ENCODE measurements around the gene SEM1. TPM values are rescaled to one million over a fixed set of nuclear protein-coding genes. Genes with fewer than 3 reads are reported as not detected.

SEM1 gene
- total RNA-seq, 1 experiment from 2014 or later, result 263 TPM

- ATAC-seq, result no peak
- Histone ChIP-seq H3K36me3 (ENCODE audit: low read depth, low read length) (no peaks in the 10 kb centered on the region), H3K9ac (ENCODE audit: low read length) (no peak overlapping the region), H2AFZ (ENCODE audit: low read length) (no peak overlapping the region), H3K4me3 (ENCODE audit: low read length) (no peak overlapping the region), H3K9me2 (replicated peaks; ENCODE audit: low read length) (no peaks in the 10 kb centered on the region), H3K4me1 (ENCODE audit: insufficient read depth, low read length) (peaks cover 3% of the 10 kb centered on the region; the same call in 1 of the 2 replicates), H3K79me2 (ENCODE audit: low read length) (no peaks in the 10 kb centered on the region), H4K20me1 (ENCODE audit: low read length) (no peaks in the 10 kb centered on the region), H3K27ac (ENCODE audit: low read length) (no peak overlapping the region), H3F3A (ENCODE audit: low read length, unreplicated experiment) (no peaks in the 10 kb centered on the region), H3K9me3 (ENCODE audit: low read length) (no peaks in the 10 kb centered on the region), H3K27me3 (ENCODE audit: low read length) (no peaks in the 10 kb centered on the region), H3K4me2 (ENCODE audit: low read length) (no peak overlapping the region)
- DNase-seq, result no peak
- ChIA-PET CTCF (no interaction called here), POLR2A (ENCODE audit: unreplicated experiment) (no interaction called here)
- intact Hi-C loops (cut with micrococcal nuclease), result no loop called here
- BruUV-seq (replicated peaks), result no TSS peak
- TF ChIP-seq CTCF (conservative IDR thresholded peaks at IDR 0.05; ENCODE audit: low read depth, low read length) (no peak), EZH2phosphoT487 (IDR thresholded peaks at IDR 0.05; ENCODE audit: borderline replicate concordance, low read length) (no peak), EZH2 (IDR thresholded peaks at IDR 0.05; ENCODE audit: low read length, unreplicated experiment) (no peak)
These were observed 37.8 kb downstream of the SEM1 start for GRCh38 chr7:96671854-96672253.

DNA sequence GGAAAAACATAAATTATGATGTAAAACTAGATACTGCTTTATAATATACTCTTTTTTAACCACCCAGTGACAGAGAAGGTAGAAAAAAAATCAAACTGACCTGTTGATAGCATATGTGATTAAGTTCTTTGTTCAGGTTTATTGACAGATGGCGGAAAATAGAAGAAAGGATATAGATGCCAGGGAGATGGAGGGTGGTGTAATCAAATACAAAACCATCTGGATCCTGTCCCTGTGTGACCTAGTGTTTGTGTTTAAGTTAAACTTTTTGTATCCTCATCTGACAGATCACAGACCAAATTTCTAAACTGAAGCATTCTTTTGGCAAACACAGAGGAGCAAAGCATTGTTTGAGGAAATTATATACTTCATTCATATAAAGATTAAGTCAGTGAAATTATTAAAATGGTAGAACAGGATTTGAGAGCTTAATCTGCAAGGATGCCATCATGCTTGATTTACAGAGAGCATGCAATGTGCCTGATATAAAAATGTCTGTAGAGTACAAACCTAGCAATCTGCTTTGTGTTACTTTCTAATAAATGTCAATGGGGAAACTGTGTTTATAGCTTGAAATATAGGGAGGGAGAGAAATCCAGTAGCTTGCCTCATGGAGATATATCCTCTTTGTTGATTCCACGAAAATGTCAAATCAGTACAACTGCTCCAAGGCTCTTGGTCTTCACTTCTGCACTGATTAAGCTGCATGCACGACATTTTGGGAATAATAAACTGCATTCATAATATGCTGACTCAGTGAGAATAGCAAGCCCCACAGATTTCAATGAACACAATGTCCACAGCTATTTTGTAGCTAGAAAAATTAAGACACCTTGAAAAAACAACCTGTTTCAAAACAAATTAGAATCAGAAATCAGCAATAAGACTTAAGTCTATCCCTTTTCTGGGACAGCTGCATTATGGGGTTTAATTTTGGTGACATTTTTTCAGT is 39.0 kb downstream of the SEM1 start:
- ChIA-PET CTCF (no interaction called here), POLR2A (ENCODE audit: unreplicated experiment) (no interaction called here)
- no peak for TF ChIP-seq EZH2 (IDR thresholded peaks at IDR 0.05; ENCODE audit: low read length, unreplicated experiment)
- Histone ChIP-seq H3K4me1 (ENCODE audit: insufficient read depth, low read length) (peaks cover 3% of the 10 kb centered on the region; the same call in 1 of the 2 replicates), H3K9ac (ENCODE audit: low read length) (no peak overlapping the region), H3K9me2 (replicated peaks; ENCODE audit: low read length) (no peaks in the 10 kb centered on the region), H3K9me3 (ENCODE audit: low read length) (no peaks in the 10 kb centered on the region), H2AFZ (ENCODE audit: low read length) (no peak overlapping the region), H4K20me1 (ENCODE audit: low read length) (no peaks in the 10 kb centered on the region), H3K4me3 (ENCODE audit: low read length) (no peak overlapping the region), H3K4me2 (ENCODE audit: low read length) (no peak overlapping the region), H3K36me3 (ENCODE audit: low read depth, low read length) (no peaks in the 10 kb centered on the region), H3K27me3 (ENCODE audit: low read length) (no peaks in the 10 kb centered on the region), H3K27ac (ENCODE audit: low read length) (no peak overlapping the region), H3F3A (ENCODE audit: low read length, unreplicated experiment) (no peaks in the 10 kb centered on the region), H3K79me2 (ENCODE audit: low read length) (no peaks in the 10 kb centered on the region)
- intact Hi-C loops (cut with micrococcal nuclease), result no loop called here
- DNase-seq, result no peak
- no TSS peak for BruUV-seq (replicated peaks)
- ATAC-seq, result no peak

- Histone ChIP-seq H3K4me3 (ENCODE audit: low read length) (no peak overlapping the region), H3K36me3 (ENCODE audit: low read depth, low read length) (no peaks in the 10 kb centered on the region), H2AFZ (ENCODE audit: low read length) (no peak overlapping the region), H3K9me3 (ENCODE audit: low read length) (no peaks in the 10 kb centered on the region), H3K79me2 (ENCODE audit: low read length) (no peaks in the 10 kb centered on the region), H3K27ac (ENCODE audit: low read length) (no peak overlapping the region), H4K20me1 (ENCODE audit: low read length) (no peaks in the 10 kb centered on the region), H3K27me3 (ENCODE audit: low read length) (no peaks in the 10 kb centered on the region), H3K9me2 (replicated peaks; ENCODE audit: low read length) (no peaks in the 10 kb centered on the region), H3K4me1 (ENCODE audit: insufficient read depth, low read length) (peaks cover 3% of the 10 kb centered on the region; the same call in 1 of the 2 replicates), H3K4me2 (ENCODE audit: low read length) (no peak overlapping the region), H3K9ac (ENCODE audit: low read length) (no peak overlapping the region), H3F3A (ENCODE audit: low read length, unreplicated experiment) (no peaks in the 10 kb centered on the region)
- ChIA-PET POLR2A (ENCODE audit: unreplicated experiment) (no interaction called here), CTCF (no interaction called here)
- DNase-seq (peak; percentile 50), ATAC-seq (peak; percentile 79)
- TF ChIP-seq CTCF (conservative IDR thresholded peaks at IDR 0.05; ENCODE audit: low read depth, low read length) (no peak), EZH2 (IDR thresholded peaks at IDR 0.05; ENCODE audit: low read length, unreplicated experiment) (no peak), EZH2phosphoT487 (IDR thresholded peaks at IDR 0.05; ENCODE audit: borderline replicate concordance, low read length) (no peak)
- no TSS peak for BruUV-seq (replicated peaks)
- intact Hi-C loops (cut with micrococcal nuclease), result no loop called here
These were observed 39.8 kb downstream of the SEM1 start for GRCh38 chr7:96669812-96670211.

All from PC-3 (cell line).